Measurements from ENCODE around the gene KLF3. TPM values are rescaled to one million over a fixed set of nuclear protein-coding genes. Genes with fewer than 3 reads are reported as not detected.

Gene KLF3
- total RNA-seq, 2 donors from 2014 or later: 30.6 to 32.0 TPM

GRCh38 chr4:38715050-38715449, 51.1 kb downstream of the KLF3 start:
- Histone ChIP-seq H3K27ac (no peak overlapping the region), H3K4me3 (no peak overlapping the region), H3K4me1 (no peaks in the 10 kb centered on the region), H3K9me3 (peaks cover 0 to 7% (median 0%) of the 10 kb centered on the region in 3 donors), H3K27me3 (no peaks in the 10 kb centered on the region), H3K36me3 (replicated peaks in 1 of 2; ENCODE audit: insufficient read depth in 1 of 2, low read depth in 2 of 2) (no peaks in the 10 kb centered on the region)
- TF ChIP-seq POLR2A (IDR thresholded peaks at IDR 0.05) (no peak), CTCF (IDR thresholded peaks at IDR 0.05) (no peak)
- ATAC-seq: no peak
- WGBS, 2 donors: 72 to 75% methylated on average over 4 of the region's 4 CpGs
- intact Hi-C loops (cut with DNase I): no loop called here
- no peak for DNase-seq

GRCh38 chr4:38716256-38716655, 52.3 kb downstream of the KLF3 start:
- Histone ChIP-seq H3K27me3 (no peaks in the 10 kb centered on the region), H3K36me3 (replicated peaks in 1 of 2; ENCODE audit: insufficient read depth in 1 of 2, low read depth in 2 of 2) (no peaks in the 10 kb centered on the region), H3K9me3 (peaks cover 0 to 7% (median 0%) of the 10 kb centered on the region in 3 donors), H3K4me3 (no peak overlapping the region), H3K27ac (no peak overlapping the region), H3K4me1 (no peaks in the 10 kb centered on the region)
- 88 to 94% methylated on average over 3 of the region's 3 CpGs for WGBS, 2 donors
- intact Hi-C loops (cut with DNase I): no loop called here
- DNase-seq (no peak), ATAC-seq (no peak)
- TF ChIP-seq CTCF (IDR thresholded peaks at IDR 0.05) (no peak), POLR2A (IDR thresholded peaks at IDR 0.05) (no peak)

- Histone ChIP-seq H3K27ac (no peak overlapping the region), H3K9me3 (peaks cover 0 to 1% (median 0%) of the 10 kb centered on the region in 3 donors), H3K4me3 (no peak overlapping the region), H3K4me1 (no peaks in the 10 kb centered on the region), H3K36me3 (replicated peaks in 1 of 2; ENCODE audit: insufficient read depth in 1 of 2, low read depth in 2 of 2) (no peaks in the 10 kb centered on the region), H3K27me3 (no peaks in the 10 kb centered on the region)
- ATAC-seq (no peak), DNase-seq (no peak)
- WGBS, 2 donors: 68 to 70% methylated on average over 5 of the region's 5 CpGs
- TF ChIP-seq CTCF (IDR thresholded peaks at IDR 0.05) (no peak), POLR2A (IDR thresholded peaks at IDR 0.05) (no peak)
- intact Hi-C loops (cut with DNase I): no loop called here
These were observed 53.6 kb downstream of the KLF3 start for GRCh38 chr4:38717604-38718003.

GRCh38 chr4:38723114-38723513, 59.1 kb downstream of the KLF3 start:
- intact Hi-C loops (cut with DNase I): no loop called here
- H3K4me1 ChIP-seq: no peaks in the 10 kb centered on the region
- no peak for DNase-seq
- 80 to 83% methylated on average over 4 of the region's 4 CpGs for WGBS, 2 donors
- no peak for ATAC-seq
- H3K36me3 ChIP-seq (replicated peaks in 1 of 2; ENCODE audit: insufficient read depth in 1 of 2, low read depth in 2 of 2): no peaks in the 10 kb centered on the region
- no peaks in the 10 kb centered on the region for H3K27me3 ChIP-seq
- TF ChIP-seq CTCF (IDR thresholded peaks at IDR 0.05): no peak
- no peak for TF ChIP-seq POLR2A (IDR thresholded peaks at IDR 0.05)
- no peaks in the 10 kb centered on the region for H3K9me3 ChIP-seq
- no peak overlapping the region for H3K27ac ChIP-seq
- H3K4me3 ChIP-seq: no peak overlapping the region

GRCh38 chr4:38723726-38724474, 59.9 kb downstream of the KLF3 start:
- H3K27ac ChIP-seq: no peak overlapping the region
- TF ChIP-seq POLR2A (IDR thresholded peaks at IDR 0.05) (no peak), CTCF (IDR thresholded peaks at IDR 0.05) (no peak)
- no peaks in the 10 kb centered on the region for H3K27me3 ChIP-seq
- H3K9me3 ChIP-seq: no peaks in the 10 kb centered on the region
- DNase-seq (no peak), ATAC-seq (no peak)
- H3K4me3 ChIP-seq: no peak overlapping the region
- WGBS, 2 donors: 75 to 81% methylated on average over 7 of the region's 7 CpGs
- intact Hi-C loops (cut with DNase I): no loop called here
- no peaks in the 10 kb centered on the region for H3K36me3 ChIP-seq (replicated peaks in 1 of 2; ENCODE audit: insufficient read depth in 1 of 2, low read depth in 2 of 2)
- H3K4me1 ChIP-seq: peaks cover 5% of the 10 kb centered on the region
